ENCODE data around the gene TPCN2. TPM values are rescaled to one million over a fixed set of nuclear protein-coding genes. Genes with fewer than 3 reads are reported as not detected.

Gene TPCN2
- total RNA-seq, 4 donors from 2014 or later = 12.2 to 30.7 (median 17.6) TPM

GRCh38 chr11:69067200-69067599 lies 18.5 kb downstream of the TPCN2 start:
- TF ChIP-seq CTCF (IDR thresholded peaks at IDR 0.05; ENCODE audit: low read depth) = no peak

GRCh38 chr11:69071086-69071800 lies 22.5 kb downstream of the TPCN2 start:
- TF ChIP-seq CTCF (IDR thresholded peaks at IDR 0.05; ENCODE audit: low read depth) = no peak

- no peak for TF ChIP-seq CTCF (IDR thresholded peaks at IDR 0.05; ENCODE audit: low read depth)
Observed at GRCh38 chr11:69071956-69072355, 23.2 kb downstream of the TPCN2 start.

GRCh38 chr11:69073469-69073868 lies 24.7 kb downstream of the TPCN2 start:
- no peak for TF ChIP-seq CTCF (IDR thresholded peaks at IDR 0.05; ENCODE audit: low read depth)

- TF ChIP-seq CTCF (IDR thresholded peaks at IDR 0.05; ENCODE audit: low read depth) = no peak
Observed at GRCh38 chr11:69074375-69075140, 25.8 kb downstream of the TPCN2 start.

GRCh38 chr11:69075421-69076128 lies 26.8 kb downstream of the TPCN2 start:
- no peak for TF ChIP-seq CTCF (IDR thresholded peaks at IDR 0.05; ENCODE audit: low read depth)
